Bronchus fibroblast of lung (primary cell): ENCODE data around the gene ADPRS. TPM values are rescaled to one million over a fixed set of nuclear protein-coding genes. Genes with fewer than 3 reads are reported as not detected.

ENCODE experiments used
- total RNA-seq: library from RNA; depleted of rRNA; stranded (reverse); fragments of >200 nt; gene quantifications from 2 replicates; pipeline ENCODE4 v1.2.3, GENCODE V29; 2015

The ADPRS gene, protein sequence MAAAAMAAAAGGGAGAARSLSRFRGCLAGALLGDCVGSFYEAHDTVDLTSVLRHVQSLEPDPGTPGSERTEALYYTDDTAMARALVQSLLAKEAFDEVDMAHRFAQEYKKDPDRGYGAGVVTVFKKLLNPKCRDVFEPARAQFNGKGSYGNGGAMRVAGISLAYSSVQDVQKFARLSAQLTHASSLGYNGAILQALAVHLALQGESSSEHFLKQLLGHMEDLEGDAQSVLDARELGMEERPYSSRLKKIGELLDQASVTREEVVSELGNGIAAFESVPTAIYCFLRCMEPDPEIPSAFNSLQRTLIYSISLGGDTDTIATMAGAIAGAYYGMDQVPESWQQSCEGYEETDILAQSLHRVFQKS
- 36.6 and 42.5 TPM in 2 replicates for total RNA-seq

DNA sequence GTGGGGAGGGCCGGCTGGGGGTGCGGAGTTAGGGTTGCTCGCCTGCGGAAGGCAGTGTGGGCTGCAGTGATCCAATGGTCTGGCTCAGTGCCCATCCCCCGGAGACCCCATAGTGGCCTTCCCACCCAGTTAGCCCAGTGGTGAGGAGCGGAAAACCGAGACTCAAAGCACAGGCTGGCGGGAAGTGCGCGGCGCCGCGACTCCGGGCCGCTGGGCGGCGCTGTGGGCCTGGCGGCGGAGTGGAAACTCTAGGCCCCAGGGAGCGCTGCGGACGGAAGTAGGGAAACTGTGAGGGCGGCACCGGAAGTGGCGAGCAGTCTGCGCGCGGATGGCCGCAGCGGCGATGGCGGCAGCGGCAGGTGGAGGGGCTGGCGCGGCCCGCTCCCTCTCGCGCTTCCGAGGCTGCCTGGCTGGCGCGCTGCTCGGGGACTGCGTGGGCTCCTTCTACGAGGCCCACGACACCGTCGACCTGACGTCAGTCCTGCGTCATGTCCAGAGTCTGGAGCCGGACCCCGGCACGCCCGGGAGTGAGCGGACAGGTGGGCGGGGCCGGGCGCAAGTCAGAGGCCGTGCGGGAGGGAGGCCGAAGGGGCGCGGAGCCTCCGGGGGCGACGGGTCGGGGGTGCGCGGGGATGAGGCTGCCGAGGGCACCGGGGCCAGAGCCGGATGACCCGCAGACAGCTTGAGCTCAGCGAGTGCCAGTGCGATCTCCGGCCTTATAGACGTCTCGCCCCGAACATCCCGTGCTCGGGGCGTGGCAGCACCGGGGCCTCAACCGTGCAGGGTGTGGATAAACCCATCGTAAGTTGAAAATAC lies at the start of gene ADPRS:
TSS of gene ADPRS (plus strand) at position 316 of the 816 bp plus-strand sequence. CDS start at position 329, 13 bp downstream.

DNA sequence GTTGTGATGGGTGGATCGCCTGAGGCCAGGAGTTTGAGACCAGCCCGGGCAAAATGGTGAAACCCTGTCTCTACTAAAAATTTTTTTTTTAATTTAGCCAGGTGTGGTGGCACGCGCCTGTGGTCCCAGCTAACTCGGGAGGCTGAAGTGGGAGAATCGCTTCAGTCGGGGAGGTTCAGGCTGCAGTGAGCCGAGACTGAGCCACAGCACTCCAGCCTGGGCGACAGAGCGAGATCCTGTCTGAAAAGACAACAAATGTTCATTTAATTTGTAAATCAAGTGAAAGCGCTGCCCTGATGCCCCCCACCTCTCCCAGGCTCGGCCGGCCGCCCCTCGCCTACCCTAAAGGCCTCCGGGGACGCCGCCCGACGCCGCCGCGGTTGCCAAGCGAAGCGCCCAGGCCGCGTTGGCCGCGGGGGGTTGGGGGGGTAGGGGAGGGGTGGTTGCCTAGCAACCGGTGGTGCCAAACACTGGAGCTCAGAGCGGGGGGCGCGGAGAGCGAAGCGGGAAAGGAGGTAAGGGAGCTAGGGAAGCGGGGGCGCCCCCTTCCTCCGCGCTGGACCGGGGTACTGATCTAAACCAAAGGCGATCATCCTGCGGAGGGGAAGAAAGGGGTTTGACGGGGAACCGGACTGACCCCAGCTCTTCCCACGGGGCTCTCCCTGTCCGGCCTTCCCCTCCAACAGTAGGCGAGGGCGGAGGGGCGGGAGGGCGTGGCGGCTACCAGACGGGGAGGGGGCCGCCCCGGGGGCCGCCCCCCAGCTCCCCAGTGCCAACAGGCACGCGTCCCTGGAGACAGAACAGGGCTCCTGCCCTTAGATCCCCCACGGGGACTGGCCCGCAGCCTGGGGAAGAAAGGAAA lies 4.8 kb upstream of the ADPRS start, which contains the start of gene TEKT2:
TSS of gene TEKT2 (plus strand) at position 460 of the 862 bp plus-strand sequence. CDS start 828 bp downstream, outside the sequence.

DNA sequence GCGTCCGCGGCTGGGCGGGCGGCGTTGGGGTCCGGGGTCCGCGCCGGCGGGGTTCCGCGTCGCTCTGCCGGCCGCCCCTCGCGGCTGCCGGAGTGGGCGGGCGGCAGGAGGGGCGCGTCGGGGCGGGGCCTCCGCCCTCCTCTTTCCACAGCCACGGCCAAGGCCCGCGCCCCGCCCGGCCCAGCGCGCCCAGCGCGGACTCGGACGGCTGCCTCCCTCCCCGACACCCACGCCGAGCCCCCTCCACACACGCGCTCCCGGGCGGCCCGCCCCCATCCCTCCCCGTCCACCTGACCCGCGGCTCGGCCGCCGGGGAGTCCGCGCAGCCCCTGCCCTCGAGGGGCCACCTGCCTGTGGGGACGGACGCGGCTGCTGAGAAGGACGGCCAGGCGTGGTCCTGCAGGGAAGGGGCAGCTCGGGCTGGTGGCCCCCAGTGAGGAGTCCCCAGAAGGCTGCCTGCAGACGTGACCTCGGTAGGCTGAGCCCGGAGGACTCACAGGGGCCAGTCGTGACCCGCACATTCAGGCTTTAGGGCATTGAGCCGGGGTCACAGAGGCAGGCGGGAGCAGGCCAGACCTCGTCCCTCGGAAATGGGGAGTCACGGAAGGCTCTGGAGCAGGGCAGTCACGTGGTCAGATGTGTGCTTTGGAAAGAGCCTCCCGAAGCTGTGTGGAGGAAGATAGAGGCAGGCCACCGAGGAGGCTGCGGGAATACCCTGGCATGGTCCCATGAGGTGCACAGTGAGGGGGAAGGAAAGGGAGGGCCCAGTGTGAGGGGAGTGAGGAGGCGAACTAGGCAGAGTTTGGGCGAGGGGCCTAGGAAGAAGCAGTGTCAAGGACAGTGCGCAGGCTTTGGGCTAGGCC lies 36.7 kb downstream of the ADPRS start, which contains the start of gene COL8A2:
TSS of gene COL8A2 (minus strand) at position 94 of the 863 bp plus-strand sequence. CDS start 24,980 bp downstream, outside the sequence.

Other genes starting within 250 kb of the ADPRS start
- gene AGO1, start 205.7 kb upstream of the ADPRS start, total RNA-seq = 14.1 and 14.4 TPM in 2 replicates
- 5.8 and 9.8 TPM in 2 replicates for gene AGO3, start 157.8 kb upstream of the ADPRS start, total RNA-seq
- 0.17 and 0.89 TPM in 2 replicates for gene TEKT2, start 4.8 kb upstream of the ADPRS start, total RNA-seq
- gene COL8A2, start 36.3 kb downstream of the ADPRS start, total RNA-seq = 1.3 TPM in 2 replicates
- gene TRAPPC3, start 60.6 kb downstream of the ADPRS start, total RNA-seq = 80.0 and 95.3 TPM in 2 replicates
- gene MAP7D1, start 67.3 kb downstream of the ADPRS start, total RNA-seq = 192 and 199 TPM in 2 replicates
- gene THRAP3, start 135.6 kb downstream of the ADPRS start, total RNA-seq = 83.1 and 103 TPM in 2 replicates
- gene SH3D21, start 217.5 kb downstream of the ADPRS start, total RNA-seq = 1.3 and 1.8 TPM in 2 replicates
- gene EVA1B, start 234.8 kb downstream of the ADPRS start, total RNA-seq = 319 and 343 TPM in 2 replicates